GM06990 (cell line): ENCODE measurements around the gene MANBA.

ENCODE experiments used
- DNase-seq: peaks from one replicate; pipeline ENCODE4 v3.0.0-alpha.2; 2011; ENCODE audit not compliant: insufficient read length; ENCODE audit errors: extremely low read depth
- H3K27me3 ChIP-seq: replicated peaks from 2 replicates; pipeline ENCODE4 v1.6.0; 2011; ENCODE audit warnings: low read length; ENCODE audit not compliant: control insufficient read depth, insufficient read depth
- H3K36me3 ChIP-seq: 2 replicates; pipeline ENCODE4 v1.5.1; 2011; ENCODE audit warnings: low read length; ENCODE audit not compliant: control insufficient read depth, insufficient read depth
- H3K4me3 ChIP-seq: replicated peaks from 2 replicates; pipeline ENCODE4 v1.5.1; 2011; ENCODE audit warnings: low read depth, mild to moderate bottlenecking, control low read depth, low read length
- TF ChIP-seq, protein P1 (sequence below): IDR thresholded peaks from 2 replicates; pipeline ENCODE4 v1.5.1; 2011; ENCODE audit warnings: low read length, control low read depth, mild to moderate bottlenecking, inconsistent platforms; ENCODE audit not compliant: insufficient read depth, poor library complexity, severe bottlenecking

The MANBA gene

DNA sequence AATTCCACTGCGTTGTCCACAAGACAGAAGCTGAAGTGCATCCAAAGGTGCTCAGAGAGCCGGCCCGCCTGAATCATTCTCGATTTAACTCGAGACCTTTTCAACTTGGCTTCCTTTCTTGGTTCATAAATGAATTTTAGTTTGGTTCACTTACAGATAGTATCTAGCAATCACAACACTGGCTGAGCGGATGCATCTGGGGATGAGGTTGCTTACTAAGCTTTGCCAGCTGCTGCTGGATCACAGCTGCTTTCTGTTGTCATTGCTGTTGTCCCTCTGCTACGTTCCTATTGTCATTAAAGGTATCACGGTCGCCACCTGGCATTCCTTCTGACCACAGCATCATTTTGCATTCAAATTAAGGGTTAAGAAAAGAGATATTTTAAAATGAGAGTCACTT is 144.1 kb downstream of the MANBA start:
- no peaks in the 10 kb centered on the region for H3K27me3 ChIP-seq
- DNase-seq: no peak
- TF ChIP-seq, protein P1, sequence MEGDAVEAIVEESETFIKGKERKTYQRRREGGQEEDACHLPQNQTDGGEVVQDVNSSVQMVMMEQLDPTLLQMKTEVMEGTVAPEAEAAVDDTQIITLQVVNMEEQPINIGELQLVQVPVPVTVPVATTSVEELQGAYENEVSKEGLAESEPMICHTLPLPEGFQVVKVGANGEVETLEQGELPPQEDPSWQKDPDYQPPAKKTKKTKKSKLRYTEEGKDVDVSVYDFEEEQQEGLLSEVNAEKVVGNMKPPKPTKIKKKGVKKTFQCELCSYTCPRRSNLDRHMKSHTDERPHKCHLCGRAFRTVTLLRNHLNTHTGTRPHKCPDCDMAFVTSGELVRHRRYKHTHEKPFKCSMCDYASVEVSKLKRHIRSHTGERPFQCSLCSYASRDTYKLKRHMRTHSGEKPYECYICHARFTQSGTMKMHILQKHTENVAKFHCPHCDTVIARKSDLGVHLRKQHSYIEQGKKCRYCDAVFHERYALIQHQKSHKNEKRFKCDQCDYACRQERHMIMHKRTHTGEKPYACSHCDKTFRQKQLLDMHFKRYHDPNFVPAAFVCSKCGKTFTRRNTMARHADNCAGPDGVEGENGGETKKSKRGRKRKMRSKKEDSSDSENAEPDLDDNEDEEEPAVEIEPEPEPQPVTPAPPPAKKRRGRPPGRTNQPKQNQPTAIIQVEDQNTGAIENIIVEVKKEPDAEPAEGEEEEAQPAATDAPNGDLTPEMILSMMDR: no peak
- peaks cover 28% of the 10 kb centered on the region for H3K36me3 ChIP-seq
- no peak overlapping the region for H3K4me3 ChIP-seq

DNA sequence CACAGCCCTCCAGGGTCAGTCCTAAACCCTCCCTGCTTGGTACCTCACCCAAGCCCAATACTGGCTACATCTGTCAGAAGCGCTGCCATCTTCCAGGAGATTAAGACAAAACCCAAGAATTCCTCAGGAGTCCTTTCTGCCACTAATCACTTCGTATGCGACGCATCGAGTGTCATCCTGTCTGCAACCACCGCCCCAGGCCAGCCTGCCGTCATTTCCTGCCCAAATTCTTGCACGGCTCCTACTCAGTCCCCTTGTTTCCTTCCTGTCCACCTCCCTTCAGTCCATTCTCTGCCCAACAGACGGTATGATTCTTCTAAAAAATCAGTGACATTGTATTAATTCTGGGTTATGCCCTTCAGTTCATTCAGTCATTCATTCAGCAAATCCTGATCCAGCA is 146.0 kb downstream of the MANBA start:
- DNase-seq: no peak
- TF ChIP-seq, protein P1: no peak
- H3K27me3 ChIP-seq: no peaks in the 10 kb centered on the region
- H3K36me3 ChIP-seq: peaks cover 39% of the 10 kb centered on the region
- no peak overlapping the region for H3K4me3 ChIP-seq

DNA sequence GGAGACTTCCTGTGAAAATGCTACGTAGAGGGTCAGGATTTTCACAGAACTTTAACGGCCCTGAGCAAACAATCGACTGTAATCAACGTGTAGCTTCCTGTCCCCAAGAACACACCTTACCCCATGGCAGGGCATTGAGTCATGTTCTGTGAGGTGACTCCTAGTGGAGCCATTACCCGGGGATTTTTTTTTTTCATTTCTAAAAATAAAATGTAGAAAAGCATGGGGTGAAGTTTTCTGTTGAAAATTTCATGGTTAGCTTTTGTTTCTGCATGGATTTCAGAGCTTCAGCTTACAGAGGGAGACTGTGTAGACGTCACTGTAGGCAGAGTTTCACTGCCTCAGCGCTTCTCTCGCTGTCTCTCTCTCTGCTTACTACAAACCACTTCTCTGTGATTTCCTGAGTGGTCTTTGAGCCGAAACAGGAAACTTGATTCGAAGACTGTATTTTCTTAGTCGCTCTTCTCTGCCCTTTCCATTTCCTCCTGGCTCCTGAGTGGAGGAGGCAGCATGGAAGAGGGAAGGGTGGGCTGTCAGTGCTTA is 147.9 kb downstream of the MANBA start:
- Histone ChIP-seq H3K36me3 (peaks cover 45% of the 10 kb centered on the region), H3K27me3 (no peaks in the 10 kb centered on the region), H3K4me3 (no peak overlapping the region)
- TF ChIP-seq, protein P1: no peak
- no peak for DNase-seq

DNA sequence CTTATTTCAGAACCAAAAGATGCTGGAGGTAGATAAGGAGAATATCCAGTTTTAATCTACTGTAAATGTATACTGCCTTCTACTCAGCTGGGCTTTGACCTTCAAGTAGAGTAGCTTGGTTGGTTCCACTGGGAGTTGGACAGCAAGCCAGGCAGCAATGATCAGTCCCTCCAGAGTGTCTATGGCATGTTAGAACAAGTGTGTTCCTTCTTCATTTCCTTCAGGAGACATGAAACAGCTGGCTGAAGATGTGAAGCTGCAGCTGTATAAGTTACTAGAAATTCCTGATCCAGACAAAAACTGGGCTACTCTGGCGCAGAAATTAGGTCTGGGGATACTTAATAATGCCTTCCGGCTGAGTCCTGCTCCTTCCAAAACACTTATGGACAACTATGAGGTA is 148.6 kb downstream of the MANBA start:
- H3K27me3 ChIP-seq: no peaks in the 10 kb centered on the region
- H3K36me3 ChIP-seq: peaks cover 48% of the 10 kb centered on the region
- TF ChIP-seq, protein P1: no peak
- no peak for DNase-seq
- no peak overlapping the region for H3K4me3 ChIP-seq

DNA sequence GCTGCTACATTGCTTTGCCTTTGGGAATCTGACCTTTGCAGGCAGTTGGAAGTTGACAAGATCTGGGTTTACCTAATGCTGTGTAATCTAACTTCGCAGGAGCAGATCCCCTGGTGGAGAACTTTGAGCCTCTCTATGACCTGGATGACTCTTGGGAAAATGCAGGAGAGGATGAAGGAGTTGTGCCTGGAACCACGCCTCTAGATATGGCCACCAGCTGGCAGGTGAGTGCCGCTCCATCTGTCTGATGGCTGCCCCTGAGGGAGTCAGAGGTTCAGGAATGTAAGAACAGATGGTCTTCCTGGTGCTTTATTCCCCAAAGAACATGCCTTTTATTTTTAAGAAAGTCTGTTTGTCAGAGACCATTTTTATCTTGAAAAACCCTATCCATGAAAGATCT is 150.3 kb downstream of the MANBA start:
- Histone ChIP-seq H3K36me3 (peaks cover 47% of the 10 kb centered on the region), H3K4me3 (no peak overlapping the region), H3K27me3 (no peaks in the 10 kb centered on the region)
- TF ChIP-seq, protein P1: no peak
- no peak for DNase-seq

DNA sequence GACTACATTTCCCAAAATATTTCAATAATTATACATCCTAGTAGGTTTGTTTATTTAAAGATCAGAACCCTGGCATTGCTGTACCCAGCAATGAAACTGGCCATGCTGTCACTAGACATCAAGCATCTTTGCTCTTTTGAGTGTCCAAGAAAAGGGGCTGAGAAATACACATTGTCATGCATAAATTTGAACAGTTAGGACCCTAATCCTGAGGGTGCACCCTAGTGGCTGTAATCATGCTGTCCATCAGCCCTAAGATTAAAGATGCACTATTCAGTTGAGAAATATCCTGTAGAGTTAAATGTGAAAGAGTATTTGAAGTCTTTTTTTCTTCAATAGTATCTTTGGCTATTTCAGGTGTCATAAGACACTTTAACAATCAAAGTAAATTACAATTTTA is 150.8 kb downstream of the MANBA start:
- Histone ChIP-seq H3K4me3 (no peak overlapping the region), H3K36me3 (peaks cover 47% of the 10 kb centered on the region), H3K27me3 (no peaks in the 10 kb centered on the region)
- DNase-seq: no peak
- TF ChIP-seq, protein P1: peak; percentile 43
